Common myeloid progenitor, CD34-positive (primary cell): ENCODE results near the gene TRAPPC5.
A peak's percentile ranks its signal among the peaks of the same experiment; 100 is the strongest.

ENCODE experiments used
- CTCF ChIA-PET: fragments of 350-600 bp; sonication (Branson Sonifier 250); formaldehyde crosslinking; loops from one replicate; lab custom pipeline; 2021; ENCODE audit warnings: antibody characterized with exemption; lab: Charles Lee
- POLR2A ChIA-PET: fragments of 350-600 bp; sonication (Branson Sonifier 250); formaldehyde crosslinking; loops from one replicate; lab custom pipeline; 2021; ENCODE audit warnings: antibody characterized with exemption; lab: Charles Lee
- DNase-seq, 3 donors: peaks; one replicate each; pipeline versions ENCODE4 v3.0.0 to v3.0.0-alpha.2; 2013
- H3K27ac ChIP-seq, 2 experiments: 1 replicate in 1 of 2; 2 replicates in 1 of 2; pipeline ENCODE4 v1.7.0; 2013; ENCODE audit warnings: inconsistent platforms in 2 of 2, low read length in 2 of 2, mild to moderate bottlenecking in 2 of 2, low read depth in 1 of 2, moderate library complexity in 1 of 2; ENCODE audit not compliant: severe bottlenecking in 2 of 2, insufficient read depth in 1 of 2, poor library complexity in 1 of 2
- H3K27me3 ChIP-seq, 5 experiments: replicated peaks in 2 of 5; 1 replicate in 3 of 5; 2 replicates in 2 of 5; pipeline versions ENCODE4 v1.6.1 to v1.7.0; 2013; ENCODE audit warnings: low read length in 4 of 5, mild to moderate bottlenecking in 2 of 5, moderate library complexity in 2 of 5, inconsistent platforms in 1 of 5; ENCODE audit not compliant: insufficient read depth in 5 of 5, control insufficient read depth in 4 of 5
- H3K36me3 ChIP-seq, 4 experiments: 1 replicate in 2 of 4; 2 replicates in 2 of 4; pipeline versions ENCODE4 v1.6.1 to v1.7.0; 2013; ENCODE audit warnings: low read length in 3 of 4, control low read depth in 1 of 4, mild to moderate bottlenecking in 1 of 4; ENCODE audit not compliant: control insufficient read depth in 4 of 4, insufficient read depth in 4 of 4
- H3K4me1 ChIP-seq, 4 experiments: 1 replicate in 3 of 4; 2 replicates in 1 of 4; pipeline versions ENCODE4 v1.6.1 to v1.7.1; 2013; ENCODE audit warnings: low read length in 3 of 4, mild to moderate bottlenecking in 3 of 4, control low read depth in 1 of 4, inconsistent platforms in 1 of 4, moderate library complexity in 1 of 4; ENCODE audit not compliant: control insufficient read depth in 4 of 4, insufficient read depth in 4 of 4; ENCODE audit errors: control extremely low read depth in 1 of 4
- H3K4me3 ChIP-seq, 7 experiments: 1 replicate in 4 of 7; 2 replicates in 3 of 7; pipeline versions ENCODE4 v1.5.1 to v1.7.0; 2013; ENCODE audit warnings: mild to moderate bottlenecking in 7 of 7, low read length in 6 of 7, moderate library complexity in 6 of 7, inconsistent platforms in 2 of 7, low read depth in 2 of 7, control low read depth in 1 of 7; ENCODE audit not compliant: insufficient read depth in 4 of 7, control insufficient read depth in 1 of 7; ENCODE audit errors: extremely low read depth in 1 of 7
- H3K9me3 ChIP-seq, 5 experiments: 1 replicate in 4 of 5; 2 replicates in 1 of 5; pipeline versions ENCODE4 v1.6.1 to v1.7.1; 2013; ENCODE audit warnings: low read length in 4 of 5, mild to moderate bottlenecking in 2 of 5, inconsistent platforms in 1 of 5, low read depth in 1 of 5, moderate library complexity in 1 of 5; ENCODE audit not compliant: control insufficient read depth in 4 of 5, insufficient read depth in 2 of 5; ENCODE audit errors: control extremely low read depth in 1 of 5
- WGBS: methylation state at CpG from one replicate; pipeline ENCODE4 v1.1.5; 2013; ENCODE audit not compliant: insufficient coverage; 5-methylcytosine and 5-hydroxymethylcytosine counted together

Gene TRAPPC5

GRCh38 chr19:7672522-7672921 is 8.1 kb upstream of the TRAPPC5 start:
- CTCF ChIA-PET: interaction anchor here (0.9 kb wide), 1 partner anchor 18 kb away, joined by 3 read pairs; no protein-coding TSS in a partner anchor
- H3K4me3 ChIP-seq: no peak overlapping the region
- no peak for DNase-seq
- POLR2A ChIA-PET: no interaction called here
- H3K9me3 ChIP-seq: peaks cover 0 to 5% (median 1%) of the 10 kb centered on the region in 5 experiments
- no peak overlapping the region for H3K27ac ChIP-seq
- peaks cover 0 to 34% (median 7%) of the 10 kb centered on the region in 5 experiments for H3K27me3 ChIP-seq
- 81% methylated on average over 7 of the region's 9 CpGs for WGBS
- H3K4me1 ChIP-seq: peaks cover 0 to 41% (median 27%) of the 10 kb centered on the region in 4 experiments
- H3K36me3 ChIP-seq: no peaks in the 10 kb centered on the region

DNA sequence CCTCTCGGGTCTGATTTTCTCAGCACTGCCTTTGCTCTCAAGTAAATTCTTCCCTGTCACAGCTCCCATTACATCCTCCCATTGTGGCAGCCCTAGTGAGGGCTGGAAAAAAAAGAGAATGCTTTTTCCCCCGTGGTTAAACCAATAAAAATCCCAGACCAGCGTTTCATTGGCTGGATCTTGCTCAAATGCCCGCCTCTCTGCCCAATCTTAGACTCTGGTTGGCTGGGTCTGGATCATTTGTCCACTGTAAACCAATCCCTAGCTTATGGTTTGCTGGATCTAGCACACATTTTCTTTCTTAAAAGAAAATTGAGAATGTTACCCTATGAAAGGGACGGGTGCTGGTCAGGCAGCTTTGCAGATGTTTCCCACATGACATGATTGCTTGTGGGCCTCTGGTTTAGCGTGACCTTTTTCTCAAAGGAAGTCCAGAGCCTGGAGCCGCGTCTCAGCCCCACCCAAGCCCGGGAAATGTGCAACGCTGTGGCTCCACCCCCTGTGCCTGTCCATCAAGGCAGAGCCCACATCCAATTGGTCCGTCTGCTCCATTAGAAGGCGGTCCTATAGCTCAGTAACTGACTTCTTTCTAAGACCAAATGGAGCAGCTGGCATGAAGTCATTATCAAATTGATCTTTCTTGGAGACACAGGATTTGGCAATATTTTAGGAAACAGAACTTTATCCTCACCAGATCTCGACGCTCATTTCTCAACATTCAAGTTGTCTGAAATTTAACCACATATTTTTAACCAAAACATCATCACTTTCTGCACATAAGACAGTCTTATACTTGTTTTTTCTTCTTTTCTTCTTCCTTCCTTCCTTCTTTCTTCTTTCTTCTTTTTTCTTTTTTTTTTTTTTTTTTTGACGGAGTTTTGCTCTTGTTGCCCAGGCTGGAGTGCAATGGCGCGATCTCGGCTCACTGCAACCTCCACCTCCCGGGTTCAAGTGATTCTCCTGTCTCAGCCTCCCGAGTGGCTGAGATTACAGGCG is 6.3 kb upstream of the TRAPPC5 start:
- Histone ChIP-seq H3K4me1 (peaks cover 0 to 49% (median 37%) of the 10 kb centered on the region in 4 experiments), H3K9me3 (peaks cover 0 to 5% (median 1%) of the 10 kb centered on the region in 5 experiments), H3K36me3 (no peaks in the 10 kb centered on the region), H3K27me3 (peaks cover 0 to 27% (median 6%) of the 10 kb centered on the region in 5 experiments), H3K4me3 (no peak overlapping the region), H3K27ac (no peak overlapping the region)
- ChIA-PET POLR2A (interaction anchor here (0.6 kb wide), 1 partner anchor 184 kb away, joined by 3 read pairs; no protein-coding TSS in a partner anchor), CTCF (no interaction called here)
- 57% methylated on average over 14 of the region's 21 CpGs for WGBS
- peak in 2 of 3 donors; percentile 73 for DNase-seq

GRCh38 chr19:7676376-7676775 is 4.3 kb upstream of the TRAPPC5 start:
- peak in 2 of 3 donors; percentile 53 to 55 for DNase-seq
- Histone ChIP-seq H3K36me3 (no peaks in the 10 kb centered on the region), H3K27ac (no peak overlapping the region), H3K4me3 (peak overlapping the region in 5 of 7 experiments; percentile 43 to 57 (median 50)), H3K4me1 (peaks cover 0 to 49% (median 41%) of the 10 kb centered on the region in 4 experiments), H3K9me3 (peaks cover 0 to 5% (median 1%) of the 10 kb centered on the region in 5 experiments), H3K27me3 (peaks cover 0 to 12% (median 0%) of the 10 kb centered on the region in 5 experiments)
- WGBS: 0% methylated on average over 1 of the region's 7 CpGs
- ChIA-PET POLR2A (interaction anchor here (0.7 kb wide), 1 partner anchor 35 kb away, joined by 3 read pairs; no protein-coding TSS in a partner anchor), CTCF (interaction anchor here (2.9 kb wide), 1 partner anchor 25 kb away, joined by 16 read pairs; no protein-coding TSS in a partner anchor)

GRCh38 chr19:7676854-7677253 is 3.8 kb upstream of the TRAPPC5 start, which contains the start of gene MCEMP1:
Gene MCEMP1 (plus strand): TSS chr19:7677090. CDS start chr19:7677121, 31 bp downstream.
- Histone ChIP-seq H3K27ac (no peak within 1 kb of the TSS), H3K9me3 (peaks cover 0 to 5% (median 1%) of the 10 kb centered on the region in 5 experiments), H3K36me3 (no peaks in the 10 kb centered on the region), H3K4me3 (peak within 1 kb of the TSS in 5 of 7 experiments; percentile 43 to 57 (median 50)), H3K4me1 (peaks cover 0 to 53% (median 46%) of the 10 kb centered on the region in 4 experiments), H3K27me3 (peaks cover 0 to 9% (median 0%) of the 10 kb centered on the region in 5 experiments)
- WGBS: 5% methylated on average over 4 of the region's 10 CpGs
- peak in 1 of 3 donors; percentile 36 for DNase-seq
- CTCF ChIA-PET: interaction anchor here (2.3 to 2.9 kb wide), 2 partner anchors 25 to 123 kb away, joined by 16 to 18 read pairs; no protein-coding TSS in a partner anchor
- POLR2A ChIA-PET: no interaction called here

DNA sequence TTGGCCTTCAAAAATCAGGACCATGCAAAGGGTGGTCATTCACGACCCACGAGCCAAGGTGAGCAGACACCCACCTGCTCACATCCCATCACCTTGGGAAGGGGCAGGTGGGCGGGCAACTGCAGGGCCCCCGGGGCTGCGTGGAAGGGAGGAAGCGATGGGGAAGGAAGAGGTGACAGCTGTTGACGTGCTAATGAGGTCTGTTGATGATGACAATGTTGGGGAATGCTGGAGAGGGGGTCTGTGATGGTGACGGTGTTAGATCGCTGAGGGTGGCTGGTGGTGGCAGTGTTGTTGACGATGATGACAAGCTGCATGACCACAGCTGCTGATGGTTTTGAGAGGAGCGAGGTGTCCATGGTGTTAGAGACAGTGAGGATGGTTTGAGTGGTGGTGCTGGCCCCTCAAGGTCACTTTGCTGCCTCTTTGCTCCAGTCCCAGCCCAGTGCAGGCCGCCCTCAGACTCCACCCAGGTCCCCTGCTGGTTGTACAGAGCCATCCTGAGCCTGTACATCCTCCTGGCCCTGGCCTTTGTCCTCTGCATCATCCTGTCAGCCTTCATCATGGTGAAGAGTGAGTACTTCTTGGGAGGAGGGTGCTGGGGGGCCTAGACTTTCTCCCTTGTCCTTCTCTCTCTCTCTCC is 2.8 kb upstream of the TRAPPC5 start:
- H3K9me3 ChIP-seq: peaks cover 0 to 5% (median 1%) of the 10 kb centered on the region in 5 experiments
- peaks cover 0 to 6% (median 0%) of the 10 kb centered on the region in 5 experiments for H3K27me3 ChIP-seq
- H3K27ac ChIP-seq: no peak overlapping the region
- H3K4me1 ChIP-seq: peaks cover 0 to 58% (median 51%) of the 10 kb centered on the region in 4 experiments
- H3K36me3 ChIP-seq: peaks cover 0 to 8% (median 5%) of the 10 kb centered on the region in 4 experiments
- peak in 2 of 3 donors; percentile 59 to 60 for DNase-seq
- 45% methylated on average over 11 of the region's 12 CpGs for WGBS
- ChIA-PET POLR2A (interaction anchor here (0.9 kb wide), 1 partner anchor 41 kb away, joined by 3 read pairs; the partner anchor contains the start of gene STXBP2), CTCF (interaction anchor here (0.7 to 2.9 kb wide), 5 partner anchors 17 to 122 kb away, joined by 3 to 18 read pairs (median 5); no protein-coding TSS in a partner anchor)
- peak overlapping the region in 1 of 7 experiments; percentile 38 for H3K4me3 ChIP-seq

DNA sequence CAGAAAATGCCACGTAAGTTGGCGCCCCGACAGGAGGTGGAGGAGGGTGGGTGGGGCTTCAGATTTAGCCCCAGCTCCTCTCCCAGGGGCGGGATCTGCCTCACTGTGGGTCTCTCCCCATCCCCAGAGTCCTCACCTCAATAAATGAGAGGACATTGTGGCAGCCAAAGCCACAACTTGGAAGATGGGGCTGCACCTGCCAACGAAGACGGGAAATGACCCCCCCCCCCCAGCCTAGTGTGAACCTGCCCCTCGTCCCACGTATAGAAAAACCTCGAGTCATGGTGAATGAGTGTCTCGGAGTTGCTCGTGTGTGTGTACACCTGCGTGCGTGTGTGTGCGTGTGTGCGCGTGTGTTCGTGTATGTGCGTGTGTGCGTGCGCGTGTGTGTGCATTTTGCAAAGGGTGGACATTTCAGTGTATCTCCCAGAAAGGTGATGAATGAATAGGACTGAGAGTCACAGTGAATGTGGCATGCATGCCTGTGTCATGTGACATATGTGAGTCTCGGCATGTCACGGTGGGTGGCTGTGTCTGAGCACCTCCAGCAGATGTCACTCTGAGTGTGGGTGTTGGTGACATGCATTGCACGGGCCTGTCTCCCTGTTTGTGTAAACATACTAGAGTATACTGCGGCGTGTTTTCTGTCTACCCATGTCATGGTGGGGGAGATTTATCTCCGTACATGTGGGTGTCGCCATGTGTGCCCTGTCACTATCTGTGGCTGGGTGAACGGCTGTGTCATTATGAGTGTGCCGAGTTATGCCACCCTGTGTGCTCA is 1.5 kb upstream of the TRAPPC5 start:
- no peak overlapping the region for H3K27ac ChIP-seq

More for the DNA sequence above, 1.5 kb upstream of the TRAPPC5 start:
- Histone ChIP-seq H3K9me3 (no peaks in the 10 kb centered on the region), H3K4me3 (peak overlapping the region in 1 of 7 experiments; percentile 28), H3K27me3 (no peaks in the 10 kb centered on the region), H3K4me1 (peaks cover 0 to 58% (median 51%) of the 10 kb centered on the region in 4 experiments), H3K36me3 (peaks cover 0 to 16% (median 9%) of the 10 kb centered on the region in 4 experiments)
- ChIA-PET POLR2A (no interaction called here), CTCF (interaction anchor here (1.3 to 2.3 kb wide), 3 partner anchors 19 to 121 kb away, joined by 3 to 18 read pairs (median 5); no protein-coding TSS in a partner anchor)
- peak; percentile 78 to 88 (median 79) for DNase-seq
- WGBS: 49% methylated on average over 26 of the region's 30 CpGs
